Measurements from ENCODE around the gene PJA1.

PJA1 gene

DNA sequence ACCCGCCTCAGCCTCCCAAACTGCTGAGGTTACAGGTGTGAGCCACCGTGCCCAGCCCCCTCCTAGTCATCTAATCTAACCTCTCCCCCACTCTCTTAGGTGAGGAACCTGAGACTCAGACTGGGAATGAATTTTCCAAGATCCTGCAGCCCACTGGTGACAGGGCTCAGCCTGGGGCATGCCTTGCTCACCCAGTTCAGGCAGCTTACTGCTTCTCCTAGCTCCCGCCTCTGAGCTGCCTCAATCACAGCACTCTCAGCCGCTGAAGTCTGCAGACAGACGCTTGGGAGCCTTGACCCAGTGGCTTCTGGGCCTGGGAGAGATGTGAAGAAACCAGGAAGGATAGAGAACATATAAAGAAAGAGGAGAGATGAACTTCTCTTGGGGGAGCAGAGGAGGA lies 24.4 kb downstream of the PJA1 start:
- TF ChIP-seq, protein P1, sequence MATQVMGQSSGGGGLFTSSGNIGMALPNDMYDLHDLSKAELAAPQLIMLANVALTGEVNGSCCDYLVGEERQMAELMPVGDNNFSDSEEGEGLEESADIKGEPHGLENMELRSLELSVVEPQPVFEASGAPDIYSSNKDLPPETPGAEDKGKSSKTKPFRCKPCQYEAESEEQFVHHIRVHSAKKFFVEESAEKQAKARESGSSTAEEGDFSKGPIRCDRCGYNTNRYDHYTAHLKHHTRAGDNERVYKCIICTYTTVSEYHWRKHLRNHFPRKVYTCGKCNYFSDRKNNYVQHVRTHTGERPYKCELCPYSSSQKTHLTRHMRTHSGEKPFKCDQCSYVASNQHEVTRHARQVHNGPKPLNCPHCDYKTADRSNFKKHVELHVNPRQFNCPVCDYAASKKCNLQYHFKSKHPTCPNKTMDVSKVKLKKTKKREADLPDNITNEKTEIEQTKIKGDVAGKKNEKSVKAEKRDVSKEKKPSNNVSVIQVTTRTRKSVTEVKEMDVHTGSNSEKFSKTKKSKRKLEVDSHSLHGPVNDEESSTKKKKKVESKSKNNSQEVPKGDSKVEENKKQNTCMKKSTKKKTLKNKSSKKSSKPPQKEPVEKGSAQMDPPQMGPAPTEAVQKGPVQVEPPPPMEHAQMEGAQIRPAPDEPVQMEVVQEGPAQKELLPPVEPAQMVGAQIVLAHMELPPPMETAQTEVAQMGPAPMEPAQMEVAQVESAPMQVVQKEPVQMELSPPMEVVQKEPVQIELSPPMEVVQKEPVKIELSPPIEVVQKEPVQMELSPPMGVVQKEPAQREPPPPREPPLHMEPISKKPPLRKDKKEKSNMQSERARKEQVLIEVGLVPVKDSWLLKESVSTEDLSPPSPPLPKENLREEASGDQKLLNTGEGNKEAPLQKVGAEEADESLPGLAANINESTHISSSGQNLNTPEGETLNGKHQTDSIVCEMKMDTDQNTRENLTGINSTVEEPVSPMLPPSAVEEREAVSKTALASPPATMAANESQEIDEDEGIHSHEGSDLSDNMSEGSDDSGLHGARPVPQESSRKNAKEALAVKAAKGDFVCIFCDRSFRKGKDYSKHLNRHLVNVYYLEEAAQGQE (IDR thresholded peaks at IDR 0.05; ENCODE audit: low read depth) = no peak
- TF ChIP-seq ZBTB7A (IDR thresholded peaks at IDR 0.05; ENCODE audit: low read depth) (no peak), CEBPB (IDR thresholded peaks at IDR 0.05) (no peak), YY1 (IDR thresholded peaks at IDR 0.05; ENCODE audit: low read depth) (no peak), TAF1 (IDR thresholded peaks at IDR 0.05; ENCODE audit: low read depth) (no peak), NFIC (IDR thresholded peaks at IDR 0.05) (no peak), RAD21 (IDR thresholded peaks at IDR 0.05; ENCODE audit: low read depth) (no peak), CREB1 (IDR thresholded peaks at IDR 0.05; ENCODE audit: low read depth) (no peak), EGR1 (IDR thresholded peaks at IDR 0.05) (no peak), EP300 (IDR thresholded peaks at IDR 0.05; ENCODE audit: borderline replicate concordance) (no peak), TCF12 (IDR thresholded peaks at IDR 0.05; ENCODE audit: low read depth) (no peak), TEAD4 (IDR thresholded peaks at IDR 0.05) (no peak), FOXM1 (IDR thresholded peaks at IDR 0.05; ENCODE audit: borderline replicate concordance, low read depth) (no peak)
- TF ChIP-seq, protein P2, sequence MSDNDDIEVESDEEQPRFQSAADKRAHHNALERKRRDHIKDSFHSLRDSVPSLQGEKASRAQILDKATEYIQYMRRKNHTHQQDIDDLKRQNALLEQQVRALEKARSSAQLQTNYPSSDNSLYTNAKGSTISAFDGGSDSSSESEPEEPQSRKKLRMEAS (IDR thresholded peaks at IDR 0.05) = no peak
- TF ChIP-seq, protein P3, sequence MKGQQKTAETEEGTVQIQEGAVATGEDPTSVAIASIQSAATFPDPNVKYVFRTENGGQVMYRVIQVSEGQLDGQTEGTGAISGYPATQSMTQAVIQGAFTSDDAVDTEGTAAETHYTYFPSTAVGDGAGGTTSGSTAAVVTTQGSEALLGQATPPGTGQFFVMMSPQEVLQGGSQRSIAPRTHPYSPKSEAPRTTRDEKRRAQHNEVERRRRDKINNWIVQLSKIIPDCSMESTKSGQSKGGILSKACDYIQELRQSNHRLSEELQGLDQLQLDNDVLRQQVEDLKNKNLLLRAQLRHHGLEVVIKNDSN (IDR thresholded peaks at IDR 0.05) = no peak

DNA sequence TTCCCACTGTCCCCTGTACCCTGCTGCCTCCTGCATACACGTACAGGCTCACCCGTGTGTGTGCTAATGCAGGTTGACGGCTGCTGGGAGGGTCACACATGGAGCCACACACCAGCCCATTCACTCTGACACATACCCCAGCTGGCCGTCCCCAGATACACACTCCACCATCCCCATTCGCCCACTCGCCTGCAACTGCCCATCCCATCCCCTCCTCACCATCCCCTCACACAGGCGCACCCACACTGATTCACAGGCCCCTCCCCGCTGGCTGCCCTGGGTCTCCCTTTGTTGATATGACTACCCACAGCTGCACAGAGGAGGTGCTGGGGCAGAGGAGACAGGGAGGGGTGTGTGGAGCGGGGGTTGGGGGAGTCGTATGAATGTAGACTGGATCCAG lies 25.7 kb downstream of the PJA1 start:
- TF ChIP-seq CREB1 (IDR thresholded peaks at IDR 0.05; ENCODE audit: low read depth) (no peak), TAF1 (IDR thresholded peaks at IDR 0.05; ENCODE audit: low read depth) (no peak), TCF12 (IDR thresholded peaks at IDR 0.05; ENCODE audit: low read depth) (no peak), CEBPB (IDR thresholded peaks at IDR 0.05) (no peak), ZBTB7A (IDR thresholded peaks at IDR 0.05; ENCODE audit: low read depth) (no peak), NFIC (IDR thresholded peaks at IDR 0.05) (no peak), FOXM1 (IDR thresholded peaks at IDR 0.05; ENCODE audit: borderline replicate concordance, low read depth) (no peak), EGR1 (IDR thresholded peaks at IDR 0.05) (no peak), EP300 (IDR thresholded peaks at IDR 0.05; ENCODE audit: borderline replicate concordance) (no peak)
- TF ChIP-seq, protein P2 (IDR thresholded peaks at IDR 0.05) = no peak

DNA sequence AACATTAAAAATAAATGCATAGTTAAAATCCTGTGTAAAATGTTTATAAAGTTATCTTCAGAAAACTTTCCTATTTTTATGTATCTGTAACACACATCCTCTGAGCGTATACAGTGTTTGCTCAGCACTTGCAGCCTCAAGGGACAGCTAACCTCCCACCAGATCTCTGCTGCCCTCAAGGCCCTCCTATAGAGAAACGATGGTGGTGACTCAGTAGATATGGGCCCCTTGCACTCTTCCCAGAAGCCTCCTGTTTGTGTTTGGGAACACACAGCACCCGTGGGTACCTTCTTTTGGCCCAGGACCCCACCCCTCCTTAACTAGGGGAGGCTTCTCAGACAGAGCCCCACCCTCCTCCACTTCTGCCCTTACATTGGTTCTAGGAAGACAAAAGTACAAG lies 26.7 kb downstream of the PJA1 start:
- TF ChIP-seq, protein P3 (IDR thresholded peaks at IDR 0.05) = no peak
- TF ChIP-seq FOXM1 (IDR thresholded peaks at IDR 0.05; ENCODE audit: borderline replicate concordance, low read depth) (no peak), TEAD4 (IDR thresholded peaks at IDR 0.05) (no peak), EGR1 (IDR thresholded peaks at IDR 0.05) (no peak), CEBPB (IDR thresholded peaks at IDR 0.05) (no peak), TAF1 (IDR thresholded peaks at IDR 0.05; ENCODE audit: low read depth) (no peak), YY1 (IDR thresholded peaks at IDR 0.05; ENCODE audit: low read depth) (no peak), ZBTB7A (IDR thresholded peaks at IDR 0.05; ENCODE audit: low read depth) (no peak), NFIC (IDR thresholded peaks at IDR 0.05) (no peak), EP300 (IDR thresholded peaks at IDR 0.05; ENCODE audit: borderline replicate concordance) (no peak), TCF12 (IDR thresholded peaks at IDR 0.05; ENCODE audit: low read depth) (no peak), CREB1 (IDR thresholded peaks at IDR 0.05; ENCODE audit: low read depth) (no peak), RAD21 (IDR thresholded peaks at IDR 0.05; ENCODE audit: low read depth) (no peak)
- TF ChIP-seq, protein P2 (IDR thresholded peaks at IDR 0.05) = no peak
- TF ChIP-seq, protein P1 (IDR thresholded peaks at IDR 0.05; ENCODE audit: low read depth) = no peak

DNA sequence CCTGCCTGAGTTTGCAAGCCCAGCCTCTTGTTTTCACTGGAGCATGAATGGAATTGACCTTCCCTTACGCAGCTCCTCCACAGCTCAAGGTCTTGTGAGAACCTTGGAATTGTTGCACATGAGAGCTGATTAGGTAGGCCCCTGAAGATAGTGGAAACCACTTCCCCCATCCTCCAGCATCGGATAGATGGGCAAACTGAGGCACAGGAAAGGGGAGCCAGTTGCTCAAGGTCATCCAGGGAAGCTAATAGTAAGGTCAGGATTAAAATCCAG lies 27.2 kb downstream of the PJA1 start:
- no peak for TF ChIP-seq NFIC (IDR thresholded peaks at IDR 0.05)
- TF ChIP-seq CEBPB (IDR thresholded peaks at IDR 0.05) = no peak
- TF ChIP-seq CREB1 (IDR thresholded peaks at IDR 0.05; ENCODE audit: low read depth) = no peak

DNA sequence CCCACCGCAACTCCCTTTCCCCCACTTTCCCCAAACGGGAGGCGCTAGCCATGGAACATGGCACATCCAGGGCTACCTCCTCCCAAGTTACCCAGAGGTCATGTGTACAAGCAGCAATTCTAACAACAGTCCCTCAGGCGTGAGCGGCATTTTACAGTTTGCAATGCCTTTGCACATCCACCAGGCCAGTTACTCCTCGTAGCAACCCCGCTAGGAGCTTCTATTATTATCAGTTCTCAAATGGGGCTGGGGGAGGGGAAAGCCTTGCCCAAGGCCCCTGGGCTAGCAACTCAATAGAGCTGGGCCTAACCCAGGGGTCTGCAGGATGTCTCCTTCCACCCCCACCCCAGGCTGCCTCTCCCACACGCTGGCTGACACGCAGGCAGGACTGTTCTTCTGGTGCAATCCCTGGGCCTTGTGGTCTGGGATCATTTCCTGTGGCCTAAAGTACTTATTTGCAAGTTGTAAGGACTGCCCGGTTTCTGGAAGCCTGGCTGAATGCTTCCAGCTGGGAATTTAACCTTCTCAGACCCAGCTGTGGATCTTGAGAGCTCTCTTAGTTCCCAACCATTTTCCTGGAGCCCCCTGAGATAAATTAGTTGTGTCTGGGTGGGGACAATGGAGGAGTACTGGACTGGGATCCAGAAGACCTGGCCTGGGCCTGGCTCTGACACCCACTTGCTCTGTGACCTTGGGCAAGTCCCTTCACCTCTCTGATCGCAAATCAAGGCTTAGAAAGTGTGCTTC lies 27.7 kb downstream of the PJA1 start:
- TF ChIP-seq, protein P2 (IDR thresholded peaks at IDR 0.05) = no peak
- TF ChIP-seq YY1 (IDR thresholded peaks at IDR 0.05; ENCODE audit: low read depth) (no peak), EGR1 (IDR thresholded peaks at IDR 0.05) (no peak), ZBTB7A (IDR thresholded peaks at IDR 0.05; ENCODE audit: low read depth) (no peak), CEBPB (IDR thresholded peaks at IDR 0.05) (no peak)
- TF ChIP-seq, protein P3 (IDR thresholded peaks at IDR 0.05) = no peak
